ENCODE results near the gene CCDC12.

CCDC12 gene

GRCh38 chr3:46900356-46900755 lies 76.2 kb downstream of the CCDC12 start:
- no peak overlapping the region for H3K27ac ChIP-seq
- TF ChIP-seq CTCF (conservative IDR thresholded peaks at IDR 0.05) = no peak
- TF ChIP-seq ZFX (IDR thresholded peaks at IDR 0.05) = no peak

- H3K27ac ChIP-seq = no peak overlapping the region
- no peak for TF ChIP-seq ZFX (IDR thresholded peaks at IDR 0.05)
- TF ChIP-seq CTCF (conservative IDR thresholded peaks at IDR 0.05) = no peak
These were observed 76.6 kb downstream of the CCDC12 start for GRCh38 chr3:46900007-46900292.

- TF ChIP-seq CTCF (conservative IDR thresholded peaks at IDR 0.05) = no peak
- no peak for TF ChIP-seq ZFX (IDR thresholded peaks at IDR 0.05)
These were observed 77.2 kb downstream of the CCDC12 start for GRCh38 chr3:46899151-46900006.

GRCh38 chr3:46898321-46899150 lies 78.0 kb downstream of the CCDC12 start:
- TF ChIP-seq ZFX (IDR thresholded peaks at IDR 0.05) (no peak), CTCF (conservative IDR thresholded peaks at IDR 0.05) (no peak)
- H3K27ac ChIP-seq = no peak overlapping the region

More at GRCh38 chr3:46899151-46900006, 77.2 kb downstream of the CCDC12 start:
- no peak overlapping the region for H3K27ac ChIP-seq

GRCh38 chr3:46897829-46898320 lies 78.7 kb downstream of the CCDC12 start:
- TF ChIP-seq ZFX (IDR thresholded peaks at IDR 0.05) = no peak
- no peak for TF ChIP-seq CTCF (conservative IDR thresholded peaks at IDR 0.05)
- H3K27ac ChIP-seq = no peak overlapping the region

GRCh38 chr3:46897031-46897430 lies 79.5 kb downstream of the CCDC12 start:
- H3K27ac ChIP-seq = no peak overlapping the region
- TF ChIP-seq ZFX (IDR thresholded peaks at IDR 0.05) (no peak), CTCF (conservative IDR thresholded peaks at IDR 0.05) (no peak)

GRCh38 chr3:46896386-46896785 lies 80.2 kb downstream of the CCDC12 start:
- TF ChIP-seq CTCF (conservative IDR thresholded peaks at IDR 0.05) (no peak), ZFX (IDR thresholded peaks at IDR 0.05) (no peak)
- no peak overlapping the region for H3K27ac ChIP-seq
